Stimulated activated CD8-positive, alpha-beta memory T cell treated with anti-CD3 and anti-CD28 coated beads, Interleukin-4, amount 100 ng/mL, for 24 hours (primary cell): ENCODE measurements around the gene RASGRF2.
"Not testable (repeated sequence)": the region's sequence is repeated elsewhere in the genome, so short reads cannot be mapped to it uniquely, and the experiment has no call there.

Experiments used
- DNase-seq: peaks from one replicate; pipeline ENCODE4 v3.0.0-alpha.2; 2020; ENCODE audit warnings: low read depth

The RASGRF2 gene

DNA sequence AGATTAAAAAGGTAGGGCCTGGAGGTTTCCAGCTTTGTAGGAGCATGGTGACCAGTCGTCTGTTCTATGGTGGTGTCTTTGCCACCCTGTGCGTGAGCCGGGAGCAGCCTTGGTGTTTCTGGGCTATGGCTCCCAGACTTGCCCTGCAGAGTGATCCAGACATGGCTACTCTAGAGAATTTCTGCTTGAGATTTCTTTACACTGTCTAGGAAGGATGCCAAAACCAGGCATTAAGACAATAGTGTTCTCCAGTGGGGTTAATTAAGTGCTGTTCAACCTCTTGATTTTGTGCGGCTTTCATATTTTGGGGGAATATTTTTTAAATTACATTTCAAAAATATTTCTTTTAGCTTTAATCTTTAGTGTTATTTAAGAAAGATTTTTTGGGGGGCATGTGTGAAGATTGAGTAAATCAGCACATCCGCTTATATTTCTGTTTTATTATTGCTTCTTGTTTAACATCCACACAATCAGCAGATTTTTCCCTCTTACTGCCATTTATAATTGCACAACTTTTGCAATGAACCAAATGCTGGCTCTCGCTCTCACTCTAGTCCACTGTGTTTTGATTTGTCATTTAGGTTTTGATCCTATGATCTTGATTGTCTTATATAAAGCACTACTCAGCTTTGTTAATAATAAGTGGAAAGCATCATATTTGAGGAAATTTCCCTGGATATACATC, 110.5 kb downstream of the RASGRF2 start:
- no peak for DNase-seq

DNA sequence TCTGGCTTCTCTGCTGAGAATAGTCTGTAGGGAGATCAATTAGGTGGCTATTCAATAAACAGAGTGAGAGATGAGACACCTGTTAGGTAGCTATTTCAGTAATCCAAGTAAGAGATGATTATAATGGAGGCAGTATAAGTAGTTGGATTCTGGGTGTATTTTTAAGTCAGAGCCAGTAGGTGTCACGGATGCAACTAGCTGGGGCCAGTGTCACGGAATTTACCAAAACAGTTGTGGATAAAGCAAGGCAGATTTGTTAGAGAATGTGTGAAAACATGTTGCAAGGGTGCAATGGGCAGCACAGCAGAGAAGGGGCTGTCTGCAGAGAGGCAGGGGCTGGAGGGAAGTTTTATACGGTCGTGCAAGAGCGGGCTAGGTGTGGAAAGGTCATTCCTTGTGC, 114.9 kb downstream of the RASGRF2 start:
- no peak for DNase-seq

DNA sequence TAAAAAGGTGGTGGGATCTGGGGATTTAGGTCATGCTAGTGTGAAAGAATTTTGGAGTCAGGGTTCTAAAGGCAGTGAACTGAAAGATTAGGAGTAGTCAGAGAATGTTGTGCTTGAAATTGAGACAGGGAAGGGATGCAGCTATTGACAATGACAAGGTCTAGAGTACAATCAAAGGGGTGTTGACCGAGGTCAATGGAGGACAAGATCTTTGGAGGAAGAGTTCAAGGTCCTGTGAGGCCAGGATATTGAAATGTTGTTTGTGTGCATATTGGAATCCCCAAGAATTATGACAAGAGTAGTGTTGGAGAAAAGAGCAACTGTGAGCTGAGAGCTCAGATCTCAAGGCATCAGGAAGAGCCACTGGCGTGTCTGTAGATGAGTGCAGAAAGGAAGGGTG, 116.9 kb downstream of the RASGRF2 start:
- no peak for DNase-seq

- no peak for DNase-seq
These were observed 118.8 kb downstream of the RASGRF2 start for GRCh38 chr5:81078930-81079329.

DNA sequence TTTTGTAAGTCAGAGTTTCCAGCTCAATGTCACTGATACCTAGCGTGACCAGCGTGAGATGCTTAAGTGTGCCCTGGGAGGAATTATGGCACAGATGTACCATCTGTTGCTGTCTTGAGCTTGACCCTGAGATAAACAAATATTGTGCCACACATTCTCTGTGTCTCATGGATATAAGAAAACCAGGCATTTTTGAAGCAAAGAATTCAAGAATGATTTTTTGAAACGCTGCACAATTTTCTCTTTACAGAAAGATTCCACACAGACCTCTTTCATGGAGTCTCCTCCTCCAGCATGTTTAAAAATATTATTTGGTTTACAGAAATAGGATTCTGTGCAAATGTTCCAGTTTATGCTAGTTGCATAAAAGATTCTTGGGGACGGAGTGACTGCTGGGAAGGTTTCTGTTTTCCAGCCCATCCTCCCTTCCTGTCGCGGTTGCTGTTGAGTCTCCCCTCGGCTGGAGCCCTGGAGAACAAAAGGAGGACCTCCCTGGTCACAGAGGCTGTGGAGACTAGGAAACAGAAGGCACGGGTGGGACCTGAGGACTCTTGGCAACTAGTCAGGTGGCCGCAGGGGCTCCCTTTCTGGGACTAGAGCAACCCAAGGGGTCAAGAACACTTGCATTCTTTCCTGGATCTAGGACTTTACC, 120.8 kb downstream of the RASGRF2 start:
- DNase-seq: no peak

- DNase-seq: no peak
These were observed 121.3 kb downstream of the RASGRF2 start for GRCh38 chr5:81081461-81081835.

DNA sequence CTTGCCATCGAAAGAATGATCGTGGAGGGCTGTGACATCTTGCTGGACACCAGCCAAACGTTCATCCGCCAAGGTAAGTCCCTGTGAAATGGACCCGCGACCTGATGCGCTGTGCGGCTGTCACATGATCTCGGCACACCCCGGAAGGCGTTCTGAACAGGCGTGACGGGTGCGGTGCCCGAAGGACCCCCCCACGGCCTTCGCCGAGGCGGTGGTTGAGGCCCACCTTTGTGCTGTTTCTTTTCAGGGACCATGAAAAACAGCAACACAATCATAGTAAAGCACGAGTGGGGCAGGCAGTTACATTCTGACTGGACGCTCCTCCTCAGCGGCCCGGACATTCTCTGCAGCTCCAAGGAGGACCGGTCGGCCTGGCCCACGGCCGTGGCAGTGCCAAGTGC, 126.7 kb downstream of the RASGRF2 start:
- no peak for DNase-seq

GRCh38 chr5:81091199-81091598, 131.0 kb downstream of the RASGRF2 start:
- no peak for DNase-seq

DNA sequence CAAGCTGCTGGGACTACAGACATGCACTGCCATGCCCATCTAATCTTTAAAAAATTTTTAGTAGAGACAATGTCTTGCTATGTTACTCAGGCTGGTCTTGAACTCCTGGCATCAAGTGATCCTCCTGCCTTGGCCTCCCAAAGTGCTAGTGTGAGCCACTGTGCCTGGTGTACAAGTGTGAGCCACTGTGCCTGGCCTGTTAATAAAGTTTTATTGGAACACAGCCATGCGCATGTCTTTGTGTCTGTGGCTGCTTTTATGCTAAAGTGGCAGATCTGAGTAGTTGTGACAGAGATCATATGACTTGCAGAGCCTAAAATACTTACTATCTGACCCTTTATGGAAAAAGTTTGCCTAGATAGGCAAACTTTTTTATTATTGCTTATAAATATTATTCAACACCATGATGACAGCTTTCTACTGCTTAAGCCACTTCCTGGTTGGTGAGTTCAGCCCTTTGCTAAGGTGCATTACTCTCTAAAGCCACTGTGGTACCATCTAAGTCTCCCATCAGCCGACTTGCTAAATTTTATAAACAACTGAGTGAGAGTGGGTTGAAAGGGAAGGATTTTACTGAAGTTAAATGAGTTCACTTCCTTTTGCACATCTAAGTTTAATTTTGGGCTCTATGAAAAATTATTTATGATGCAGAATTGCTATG, 133.5 kb downstream of the RASGRF2 start:
- DNase-seq: no peak

DNA sequence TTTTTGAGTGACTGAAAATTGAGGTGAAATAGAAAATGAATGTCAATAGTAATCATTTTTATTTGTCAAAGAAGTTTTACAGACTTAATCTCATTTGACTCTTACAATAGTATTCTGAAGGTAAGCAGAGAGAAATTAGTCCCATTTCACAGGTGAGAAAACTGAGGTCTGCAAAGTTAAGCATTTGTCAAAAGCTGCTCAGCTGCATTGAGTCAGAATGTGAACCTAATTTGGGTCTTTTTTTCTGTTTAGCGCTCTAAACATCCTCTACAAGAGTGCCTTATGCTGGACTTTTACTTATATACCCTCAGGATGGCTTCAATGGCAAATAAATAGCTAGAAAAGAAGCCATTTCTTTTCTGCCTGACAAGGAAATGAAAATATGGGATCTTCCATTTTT, 135.7 kb downstream of the RASGRF2 start:
- DNase-seq: no peak

- no peak for DNase-seq
These were observed 137.6 kb downstream of the RASGRF2 start for GRCh38 chr5:81097713-81098112.

GRCh38 chr5:81105261-81105877, 145.2 kb downstream of the RASGRF2 start:
- no peak for DNase-seq

- no peak for DNase-seq
These were observed 155.1 kb downstream of the RASGRF2 start for GRCh38 chr5:81115261-81115660.

DNA sequence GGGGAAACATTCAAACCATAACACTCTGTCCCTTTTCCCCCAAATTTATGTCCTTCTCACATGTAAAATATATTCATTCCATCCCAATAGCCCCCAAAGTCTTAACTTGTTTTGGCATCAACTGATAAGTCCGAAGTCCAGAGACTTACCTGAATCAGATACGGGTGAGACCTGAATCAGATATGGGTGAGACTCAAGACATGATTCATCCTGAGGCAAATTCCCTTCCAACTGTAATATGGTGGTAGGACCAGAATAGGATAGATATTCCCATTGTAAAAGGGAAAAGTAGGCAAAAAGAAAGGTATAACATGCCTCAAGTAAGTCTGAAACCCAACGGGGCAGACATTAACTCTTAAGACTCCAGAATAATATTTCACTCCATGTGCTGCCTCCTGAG, 157.4 kb downstream of the RASGRF2 start:
- DNase-seq: no peak

DNA sequence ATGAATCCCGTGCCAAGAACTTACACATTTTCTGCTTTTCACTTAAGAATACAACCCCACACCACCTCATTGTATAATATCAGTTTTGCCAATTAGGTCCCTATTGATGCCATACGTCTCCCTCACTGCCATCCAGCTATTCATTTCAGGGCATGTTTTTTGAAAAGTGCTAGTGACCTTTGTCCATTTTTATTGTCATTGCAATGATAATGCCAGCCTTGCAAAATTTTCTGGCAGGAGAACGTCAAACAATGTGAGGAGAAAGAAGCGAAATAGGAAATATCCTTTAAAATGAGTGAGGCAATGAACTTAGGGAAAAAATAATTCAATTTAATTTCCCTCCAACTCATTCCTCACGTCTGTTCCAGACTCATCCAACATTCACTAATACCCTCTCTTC, 161.1 kb downstream of the RASGRF2 start:
- DNase-seq: no peak

DNA sequence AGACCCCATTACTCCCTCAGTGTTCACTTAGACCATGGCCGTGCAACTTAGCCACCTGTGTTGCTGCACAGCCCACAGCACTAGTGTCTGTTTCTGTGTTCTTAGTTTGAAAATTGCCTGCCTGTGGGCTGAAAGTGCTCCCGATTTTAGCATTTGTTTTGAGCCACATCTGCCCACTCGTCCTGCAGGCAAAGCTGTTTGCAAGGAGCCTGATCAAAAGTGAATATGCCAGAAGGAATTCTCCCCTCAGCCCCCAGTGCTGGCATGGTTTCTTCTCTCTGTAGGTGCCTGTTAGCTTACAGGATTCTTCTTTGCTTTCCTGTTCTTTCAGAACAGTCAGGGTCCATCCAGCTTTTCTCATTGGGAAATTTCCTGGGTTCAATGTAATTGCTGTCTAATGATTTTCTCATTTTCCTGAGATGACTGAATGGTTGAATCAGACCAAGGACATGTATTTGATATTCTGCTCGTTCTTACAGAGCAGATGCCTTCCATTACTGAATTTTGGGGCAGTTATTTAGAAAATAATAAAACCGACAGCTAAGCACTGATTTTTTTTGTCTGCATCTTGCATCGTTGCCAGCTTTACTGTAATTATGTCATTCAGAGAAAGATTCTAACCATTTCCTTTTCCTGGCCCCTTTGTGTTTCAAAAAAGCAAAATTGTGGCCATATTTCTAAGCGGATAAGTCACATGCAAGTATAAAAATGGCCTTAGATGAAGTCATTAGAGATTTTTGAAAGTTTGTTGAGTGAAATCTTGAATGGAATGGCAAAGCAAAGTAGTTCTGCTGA, 161.9 kb downstream of the RASGRF2 start:
- no peak for DNase-seq

DNA sequence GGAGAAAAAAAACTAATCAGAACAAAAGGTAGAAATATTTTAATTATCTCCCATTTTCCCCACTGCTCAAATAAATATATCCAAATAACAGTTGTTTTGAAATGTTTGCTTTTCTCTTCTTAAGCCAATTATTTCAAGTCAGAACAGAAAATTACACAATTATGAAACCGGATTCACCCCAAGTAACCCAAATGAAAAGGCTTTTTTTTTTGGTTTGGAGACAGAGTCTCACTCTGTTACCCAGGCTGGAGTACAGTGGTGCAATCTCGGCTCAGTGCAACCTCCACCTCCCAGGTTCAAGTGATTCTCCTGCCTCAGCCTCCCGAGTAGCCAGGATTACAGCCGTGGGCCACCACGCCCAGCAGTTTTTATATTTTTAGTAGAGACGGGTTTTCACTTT, 164.5 kb downstream of the RASGRF2 start:
- not testable (repeated sequence) for DNase-seq

GRCh38 chr5:81125959-81126358, 165.8 kb downstream of the RASGRF2 start:
- DNase-seq: no peak

GRCh38 chr5:81128416-81128815, 168.3 kb downstream of the RASGRF2 start:
- DNase-seq: no peak

- DNase-seq: no peak
These were observed 172.2 kb downstream of the RASGRF2 start for GRCh38 chr5:81132381-81132780.

GRCh38 chr5:81134066-81134465, 173.9 kb downstream of the RASGRF2 start:
- no peak for DNase-seq

DNA sequence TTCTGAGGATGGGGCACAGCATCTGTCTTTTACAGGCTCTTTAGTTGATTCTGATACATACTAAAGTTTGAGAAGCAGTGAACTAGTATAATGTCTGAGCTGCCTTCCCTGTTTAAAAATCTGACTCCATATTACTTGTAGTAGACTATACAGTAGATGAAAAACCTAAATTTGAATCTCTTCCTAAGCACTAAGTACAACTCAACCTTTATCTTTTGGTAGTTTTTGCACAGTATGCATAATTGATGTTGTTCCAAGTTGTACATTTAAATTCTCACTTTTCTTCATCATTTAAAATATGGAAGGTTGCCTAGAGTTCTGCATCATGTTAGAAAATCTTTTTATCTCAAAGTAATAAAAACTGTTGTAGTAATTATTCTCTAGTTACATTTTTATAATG, 174.4 kb downstream of the RASGRF2 start:
- DNase-seq: no peak
